Measurements from ENCODE around the gene DHRS7B.

- TF ChIP-seq CTCF (IDR thresholded peaks at IDR 0.05) (no peak), POLR2A (IDR thresholded peaks at IDR 0.05) (no peak)
Measured at GRCh38 chr17:21191698-21192097, 64.9 kb downstream of the DHRS7B start.

Measured in esophagus squamous epithelium (tissue), 4 donors.